A549 (cell line): Measurements from ENCODE around the gene ERO1B. TPM values are rescaled to one million over a fixed set of nuclear protein-coding genes. Genes with fewer than 3 reads are reported as not detected.

Experiments
- ATAC-seq, 2 experiments: fragments of 200-7000 bp in 1 of 2; fragments of >200 bp in 1 of 2; cut with Nextera tagmentation in 1 of 2; cut with Tn5 transposase in 1 of 2; 3 replicates each; pipeline versions ENCODE4 v1.8.0 to v1.9.1; 2018 to 2020; ENCODE audit warnings: mild to moderate bottlenecking in 1 of 2, moderate library complexity in 1 of 2
- CTCF ChIA-PET: fragments of 300-600 bp; sonication (Branson Sonifier 250); formaldehyde crosslinking; extraction: SDS; loops from one replicate; lab custom pipeline; 2021; ENCODE audit warnings: antibody characterized with exemption, inconsistent platforms; lab: Yijun Ruan, JAX
- POLR2A ChIA-PET: fragments of 350-600 bp; formaldehyde crosslinking; extraction: SDS; loops from one replicate; lab custom pipeline; 2021; ENCODE audit warnings: antibody characterized with exemption, inconsistent platforms; lab: Yijun Ruan, JAX
- DNase-seq, 2 experiments: peaks; one replicate each; pipeline versions ENCODE4 v3.0.0 to v3.0.0-alpha.2; 2011 to 2016; ENCODE audit warnings: low read depth in 1 of 2, low spot score in 1 of 2
- FAIRE-seq: peaks from 2 replicates; lab custom pipeline; 2011; peaks lifted over from hg19 to GRCh38; lab: Jason Lieb, UNC
- H3K27ac ChIP-seq, 2 experiments: fragments of >200 bp; sonication (Bioruptor Twin); formaldehyde crosslinking; 3 replicates each; pipeline ENCODE4 v1.5.1; 2016 to 2017
- H3K4me1 ChIP-seq: fragments of >200 bp; sonication (Bioruptor Twin); formaldehyde crosslinking; 3 replicates; pipeline ENCODE4 v1.6.1; 2016
- H3K4me2 ChIP-seq: fragments of >200 bp; sonication (Bioruptor Twin); formaldehyde crosslinking; 3 replicates; pipeline ENCODE4 v1.6.1; 2016
- H3K4me3 ChIP-seq: fragments of >200 bp; sonication (Bioruptor Twin); formaldehyde crosslinking; 3 replicates; pipeline ENCODE4 v1.5.1; 2016
- H3K9me3 ChIP-seq: fragments of >200 bp; sonication (Bioruptor Twin); formaldehyde crosslinking; 3 replicates; pipeline ENCODE4 v1.6.1; 2016
- CBX8 ChIP-seq: fragments of 200-600 bp; sonication (generic); IDR thresholded peaks from 2 replicates; pipeline ENCODE4 v1.6.1; 2016
- CHD4 ChIP-seq: fragments of 200-600 bp; sonication (generic); IDR thresholded peaks from 2 replicates; pipeline ENCODE4 v1.6.1; 2016; ENCODE audit warnings: antibody characterized with exemption, mild to moderate bottlenecking, borderline replicate concordance
- FOXS1 ChIP-seq: fragments of 250-450 bp; sonication (Bioruptor Pico); IDR thresholded peaks from 2 replicates; pipeline ENCODE4 v1.5.0; 2020; ENCODE audit warnings: mild to moderate bottlenecking, moderate library complexity
- JUN ChIP-seq, 2 experiments: fragments of >200 bp; sonication (Bioruptor Twin); formaldehyde crosslinking; IDR thresholded peaks; 2 replicates in 1 of 2; 3 replicates in 1 of 2; pipeline ENCODE4 v1.6.1; 2016 to 2017
- KDM1A ChIP-seq: fragments of 200-600 bp; sonication (generic); IDR thresholded peaks from 2 replicates; pipeline ENCODE4 v1.6.1; 2016; ENCODE audit warnings: low read depth, mild to moderate bottlenecking
- KDM5A ChIP-seq: fragments of 200-600 bp; sonication (generic); IDR thresholded peaks from 2 replicates; pipeline ENCODE4 v1.6.1; 2016; ENCODE audit warnings: antibody characterized with exemption, mild to moderate bottlenecking
- MAFK ChIP-seq: fragments of 450-650 bp; IDR thresholded peaks from 2 replicates; pipeline ENCODE4 v1.6.1; 2014; ENCODE audit not compliant: partially characterized antibody
- POLR2AphosphoS2 ChIP-seq: conservative IDR thresholded peaks from 2 replicates; pipeline ENCODE4 v1.6.1; 2012; ENCODE audit warnings: low read length, improper control_type of control experiment, inconsistent platforms
- RNF2 ChIP-seq: fragments of 200-600 bp; sonication (generic); IDR thresholded peaks from 2 replicates; pipeline ENCODE4 v1.6.1; 2016; ENCODE audit warnings: low read depth, mild to moderate bottlenecking, antibody characterized with exemption, moderate library complexity, borderline replicate concordance
- ZFP36 ChIP-seq: fragments of 450-650 bp; IDR thresholded peaks from 2 replicates; pipeline ENCODE4 v1.6.1; 2014; ENCODE audit warnings: borderline replicate concordance; ENCODE audit not compliant: partially characterized antibody
- WGBS: methylation state at CpG from one replicate; pipeline ENCODE4 v1.1.6; 2017; ENCODE audit errors: missing lambda C conversion rate; 5-methylcytosine and 5-hydroxymethylcytosine counted together
- polyA plus RNA-seq, 4 experiments: library from polyadenylated mRNA; depleted of rRNA in 3 of 4; stranded (reverse); fragments of >200 nt; fragmentation: RNase III in 1 of 4; extraction: RNeasy Plus Mini Kit Qiagen cat#74134 plus additional on column Dnase treatment in 1 of 4; gene quantifications; 2 replicates in 3 of 4; 3 replicates in 1 of 4; pipeline ENCODE4 v1.2.3, GENCODE V29; 2011 to 2017
- TF ChIP-seq, protein P1 (sequence below): fragments of >200 bp; sonication (Bioruptor Twin); formaldehyde crosslinking; IDR thresholded peaks from 3 replicates; pipeline ENCODE4 v1.5.1; 2016
- TF ChIP-seq, protein P2 (sequence below): fragments of 200-600 bp; sonication (generic); IDR thresholded peaks from 2 replicates; pipeline ENCODE4 v1.6.1; 2016; ENCODE audit warnings: antibody characterized with exemption, mild to moderate bottlenecking, moderate library complexity
- TF ChIP-seq, protein P3 (sequence below): IDR thresholded peaks from 2 replicates; pipeline ENCODE4 v1.6.1; 2012

ERO1B gene
- polyA plus RNA-seq, 2 of the 4 experiments (the other 2 are of a cell fraction), result 3.2 to 9.8 TPM

DNA sequence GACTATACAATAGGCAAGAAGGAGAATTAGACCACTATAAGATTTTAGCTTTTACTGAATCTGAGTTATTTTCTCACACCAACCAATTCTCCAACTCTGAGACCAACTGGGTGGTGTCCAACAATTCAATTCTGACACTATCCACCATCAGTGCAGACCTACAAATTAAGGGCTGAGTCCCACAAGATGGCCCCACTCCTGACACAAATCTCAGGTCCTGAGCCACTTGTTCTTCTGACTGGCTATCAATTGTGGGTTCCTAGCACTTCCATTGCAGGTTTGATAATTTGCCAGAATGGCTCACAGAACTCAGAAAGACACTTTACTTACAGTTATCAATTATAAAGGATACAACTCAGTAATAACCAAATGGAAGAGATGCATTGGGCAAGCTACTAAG is 6.7 kb downstream of the ERO1B start:
- H3K4me3 ChIP-seq, result no peak overlapping the region
- ChIA-PET CTCF (no interaction called here), POLR2A (no interaction called here)
- H3K9me3 ChIP-seq, result no peaks in the 10 kb centered on the region
- H3K4me2 ChIP-seq, result no peak overlapping the region
- no peak for FAIRE-seq
- DNase-seq, result no peak
- no peaks in the 10 kb centered on the region for H3K4me1 ChIP-seq
- ATAC-seq, result no peak
- H3K27ac ChIP-seq, result no peak overlapping the region
- TF ChIP-seq CHD4 (no peak), FOXS1 (CRISPR knock-in tag) (no peak), KDM1A (no peak), JUN (IDR thresholded peaks at IDR 0.05) (no peak), POLR2AphosphoS2 (no peak), MAFK (no peak)
- TF ChIP-seq, protein P1, sequence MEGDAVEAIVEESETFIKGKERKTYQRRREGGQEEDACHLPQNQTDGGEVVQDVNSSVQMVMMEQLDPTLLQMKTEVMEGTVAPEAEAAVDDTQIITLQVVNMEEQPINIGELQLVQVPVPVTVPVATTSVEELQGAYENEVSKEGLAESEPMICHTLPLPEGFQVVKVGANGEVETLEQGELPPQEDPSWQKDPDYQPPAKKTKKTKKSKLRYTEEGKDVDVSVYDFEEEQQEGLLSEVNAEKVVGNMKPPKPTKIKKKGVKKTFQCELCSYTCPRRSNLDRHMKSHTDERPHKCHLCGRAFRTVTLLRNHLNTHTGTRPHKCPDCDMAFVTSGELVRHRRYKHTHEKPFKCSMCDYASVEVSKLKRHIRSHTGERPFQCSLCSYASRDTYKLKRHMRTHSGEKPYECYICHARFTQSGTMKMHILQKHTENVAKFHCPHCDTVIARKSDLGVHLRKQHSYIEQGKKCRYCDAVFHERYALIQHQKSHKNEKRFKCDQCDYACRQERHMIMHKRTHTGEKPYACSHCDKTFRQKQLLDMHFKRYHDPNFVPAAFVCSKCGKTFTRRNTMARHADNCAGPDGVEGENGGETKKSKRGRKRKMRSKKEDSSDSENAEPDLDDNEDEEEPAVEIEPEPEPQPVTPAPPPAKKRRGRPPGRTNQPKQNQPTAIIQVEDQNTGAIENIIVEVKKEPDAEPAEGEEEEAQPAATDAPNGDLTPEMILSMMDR, result no peak
- TF ChIP-seq, protein P2, sequence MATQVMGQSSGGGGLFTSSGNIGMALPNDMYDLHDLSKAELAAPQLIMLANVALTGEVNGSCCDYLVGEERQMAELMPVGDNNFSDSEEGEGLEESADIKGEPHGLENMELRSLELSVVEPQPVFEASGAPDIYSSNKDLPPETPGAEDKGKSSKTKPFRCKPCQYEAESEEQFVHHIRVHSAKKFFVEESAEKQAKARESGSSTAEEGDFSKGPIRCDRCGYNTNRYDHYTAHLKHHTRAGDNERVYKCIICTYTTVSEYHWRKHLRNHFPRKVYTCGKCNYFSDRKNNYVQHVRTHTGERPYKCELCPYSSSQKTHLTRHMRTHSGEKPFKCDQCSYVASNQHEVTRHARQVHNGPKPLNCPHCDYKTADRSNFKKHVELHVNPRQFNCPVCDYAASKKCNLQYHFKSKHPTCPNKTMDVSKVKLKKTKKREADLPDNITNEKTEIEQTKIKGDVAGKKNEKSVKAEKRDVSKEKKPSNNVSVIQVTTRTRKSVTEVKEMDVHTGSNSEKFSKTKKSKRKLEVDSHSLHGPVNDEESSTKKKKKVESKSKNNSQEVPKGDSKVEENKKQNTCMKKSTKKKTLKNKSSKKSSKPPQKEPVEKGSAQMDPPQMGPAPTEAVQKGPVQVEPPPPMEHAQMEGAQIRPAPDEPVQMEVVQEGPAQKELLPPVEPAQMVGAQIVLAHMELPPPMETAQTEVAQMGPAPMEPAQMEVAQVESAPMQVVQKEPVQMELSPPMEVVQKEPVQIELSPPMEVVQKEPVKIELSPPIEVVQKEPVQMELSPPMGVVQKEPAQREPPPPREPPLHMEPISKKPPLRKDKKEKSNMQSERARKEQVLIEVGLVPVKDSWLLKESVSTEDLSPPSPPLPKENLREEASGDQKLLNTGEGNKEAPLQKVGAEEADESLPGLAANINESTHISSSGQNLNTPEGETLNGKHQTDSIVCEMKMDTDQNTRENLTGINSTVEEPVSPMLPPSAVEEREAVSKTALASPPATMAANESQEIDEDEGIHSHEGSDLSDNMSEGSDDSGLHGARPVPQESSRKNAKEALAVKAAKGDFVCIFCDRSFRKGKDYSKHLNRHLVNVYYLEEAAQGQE, result no peak
- TF ChIP-seq, protein P3, sequence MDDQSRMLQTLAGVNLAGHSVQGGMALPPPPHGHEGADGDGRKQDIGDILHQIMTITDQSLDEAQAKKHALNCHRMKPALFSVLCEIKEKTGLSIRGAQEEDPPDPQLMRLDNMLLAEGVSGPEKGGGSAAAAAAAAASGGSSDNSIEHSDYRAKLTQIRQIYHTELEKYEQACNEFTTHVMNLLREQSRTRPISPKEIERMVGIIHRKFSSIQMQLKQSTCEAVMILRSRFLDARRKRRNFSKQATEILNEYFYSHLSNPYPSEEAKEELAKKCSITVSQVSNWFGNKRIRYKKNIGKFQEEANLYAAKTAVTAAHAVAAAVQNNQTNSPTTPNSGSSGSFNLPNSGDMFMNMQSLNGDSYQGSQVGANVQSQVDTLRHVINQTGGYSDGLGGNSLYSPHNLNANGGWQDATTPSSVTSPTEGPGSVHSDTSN, result no peak

DNA sequence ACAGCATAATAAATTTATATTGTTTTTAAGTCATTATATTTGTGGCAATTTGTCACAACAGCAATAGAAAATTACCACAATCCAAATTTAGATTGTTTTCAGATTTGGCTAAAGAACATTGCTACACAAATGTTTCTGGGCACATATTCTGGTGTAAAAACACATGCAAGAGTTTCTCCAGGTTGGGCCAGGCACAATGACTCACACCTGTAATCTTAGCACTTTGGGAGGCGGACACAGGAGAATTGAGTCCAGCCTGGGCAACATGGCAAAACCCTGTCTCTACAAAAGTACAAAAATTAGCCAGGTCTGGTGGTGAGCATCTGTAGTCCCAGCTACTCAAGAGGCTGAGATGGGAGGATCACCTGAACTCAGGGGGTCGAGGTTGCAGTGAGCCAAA is 8.4 kb downstream of the ERO1B start:
- no peaks in the 10 kb centered on the region for H3K9me3 ChIP-seq
- ChIA-PET POLR2A (no interaction called here), CTCF (no interaction called here)
- H3K4me3 ChIP-seq, result no peak overlapping the region
- no peak overlapping the region for H3K4me2 ChIP-seq
- WGBS, result 85% methylated on average over 2 of the region's 2 CpGs
- no peaks in the 10 kb centered on the region for H3K4me1 ChIP-seq
- ATAC-seq (no peak), FAIRE-seq (no peak)
- H3K27ac ChIP-seq, result no peak overlapping the region
- TF ChIP-seq ZFP36, result no peak
- TF ChIP-seq CBX8, result no peak
- TF ChIP-seq, protein P2, result no peak
- TF ChIP-seq RNF2, result no peak
- TF ChIP-seq, all 56 proteins: peak for 0
- DNase-seq, result no peak

DNA sequence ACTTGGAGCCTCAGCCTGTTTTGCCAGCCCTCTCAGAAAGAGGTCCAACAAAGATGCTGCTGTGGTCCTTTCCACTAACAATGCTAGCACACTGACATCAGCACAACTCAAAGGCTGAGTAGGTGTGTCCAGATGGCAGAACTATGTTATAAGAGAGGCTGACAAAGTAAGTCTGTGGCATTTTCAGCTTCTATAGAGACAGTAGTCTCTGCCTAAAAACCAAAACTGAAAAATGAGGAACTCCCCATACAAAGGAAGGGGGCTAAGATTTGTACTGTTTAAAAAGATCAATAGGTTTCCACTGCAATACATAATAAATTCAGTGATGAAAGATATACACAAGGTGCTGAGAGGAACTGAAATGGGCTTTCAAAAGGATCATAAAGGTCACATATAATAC is 12.3 kb downstream of the ERO1B start:
- Histone ChIP-seq H3K4me1 (no peaks in the 10 kb centered on the region), H3K4me2 (no peak overlapping the region), H3K9me3 (no peaks in the 10 kb centered on the region), H3K4me3 (no peak overlapping the region), H3K27ac (no peak overlapping the region)
- ChIA-PET CTCF (no interaction called here), POLR2A (no interaction called here)
- no peak for TF ChIP-seq KDM5A
- DNase-seq (no peak), FAIRE-seq (no peak), ATAC-seq (no peak)
